Suppressor macrophage (primary cell): Measurements from ENCODE around the gene SH2D1B.

Experiments
- DNase-seq, 4 experiments: peaks; one replicate each; pipeline ENCODE4 v3.0.0-alpha.2; 2020 to 2022

Gene SH2D1B

DNA sequence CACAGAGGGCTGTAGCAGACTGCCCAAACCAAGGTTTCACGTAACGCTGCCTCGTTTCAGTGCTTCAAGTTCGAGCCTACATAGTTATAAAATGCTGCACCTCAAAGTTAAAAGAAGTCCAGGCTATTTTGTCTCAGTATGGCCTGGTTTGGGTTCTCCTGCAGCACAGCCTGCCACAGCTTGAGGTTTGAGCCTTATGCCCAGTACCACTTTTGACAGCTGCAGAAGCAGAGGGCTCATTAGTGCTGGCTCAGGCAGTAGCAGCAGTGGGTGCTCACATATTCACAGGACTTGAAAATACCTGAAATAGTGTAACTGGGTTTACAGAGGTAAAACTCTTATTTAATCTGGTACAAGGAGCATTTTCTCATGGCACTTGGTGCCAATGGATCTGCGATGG lies 50.6 kb downstream of the SH2D1B start:
- no peak for DNase-seq

DNA sequence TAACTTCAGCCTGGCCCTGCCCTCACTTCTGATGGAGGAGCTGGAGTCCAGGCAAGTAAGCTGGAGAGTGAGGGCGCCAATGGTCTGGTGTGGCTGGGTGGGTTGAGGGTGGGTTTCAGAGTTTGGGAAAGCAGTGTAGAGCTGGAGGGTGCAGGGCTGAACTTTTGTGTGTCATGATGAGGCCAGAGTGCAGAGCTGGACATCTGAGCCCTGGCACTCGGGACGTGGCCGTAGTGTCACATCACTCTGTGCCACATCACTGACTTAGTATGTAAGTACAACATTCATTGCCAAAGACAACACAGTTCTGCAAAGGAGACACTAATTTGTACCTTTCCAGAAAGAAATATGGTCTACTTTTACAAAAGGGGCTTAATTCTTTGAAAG lies 51.1 kb downstream of the SH2D1B start:
- DNase-seq = no peak

- DNase-seq = no peak
Measured at GRCh38 chr1:162360237-162360873, 51.6 kb downstream of the SH2D1B start.

DNA sequence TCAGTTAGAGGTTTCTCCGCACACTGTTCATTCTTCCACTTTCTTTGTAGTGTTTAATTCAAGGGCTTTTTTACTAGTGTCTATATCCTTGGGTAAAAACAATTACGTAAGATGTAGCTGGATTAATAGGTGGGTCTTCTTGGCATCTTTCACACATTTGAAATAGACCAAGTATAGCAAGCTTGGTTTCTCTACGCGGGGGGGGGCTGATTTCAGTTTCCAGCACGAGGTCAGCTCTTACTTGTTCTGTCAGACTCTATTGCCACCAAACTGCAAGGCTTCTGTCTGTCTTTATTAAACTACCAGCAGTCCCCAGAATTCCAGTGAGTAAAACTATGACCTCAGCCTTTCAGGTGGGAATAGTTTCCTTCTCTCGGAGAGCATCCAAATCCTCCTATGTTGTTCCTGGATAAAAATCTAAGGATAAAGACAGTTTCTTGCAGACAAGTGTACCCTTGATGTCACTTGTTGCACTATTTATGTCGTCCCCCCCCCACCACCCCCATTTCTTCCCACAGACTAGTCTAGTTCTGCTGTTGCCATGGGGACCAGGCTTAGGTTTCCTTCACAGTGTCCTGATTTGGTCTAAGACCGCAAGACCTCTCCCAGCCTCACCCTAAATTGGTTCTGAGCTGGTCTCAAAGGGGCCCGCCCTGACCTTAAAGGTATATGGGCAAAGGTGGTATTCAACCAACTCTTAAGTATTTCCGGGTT lies 52.3 kb downstream of the SH2D1B start:
- DNase-seq = no peak

DNA sequence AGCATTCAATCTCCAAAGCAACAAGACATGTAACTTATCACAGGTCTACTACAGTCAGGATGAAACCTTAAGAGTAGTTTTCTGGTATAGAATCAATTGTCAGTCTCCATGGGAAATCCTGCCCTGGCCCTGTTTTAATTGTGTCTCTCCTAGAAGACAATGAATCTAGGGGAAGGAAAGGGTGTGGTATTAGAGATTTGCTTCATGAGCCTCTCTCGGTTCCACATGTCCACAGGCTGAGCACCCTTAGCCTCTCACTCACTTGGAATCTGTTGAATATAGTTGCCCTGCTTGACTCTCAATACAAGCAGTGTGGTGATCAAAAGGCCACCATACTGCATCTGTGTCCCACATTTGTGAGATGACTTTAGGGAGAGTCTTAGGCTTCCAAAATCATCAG lies 53.0 kb downstream of the SH2D1B start:
- DNase-seq = no peak

- peak; percentile 25 to 72 (median 40) for DNase-seq
Measured at GRCh38 chr1:162357681-162358266, 54.2 kb downstream of the SH2D1B start.

- DNase-seq = peak in 3 of 4 experiments; percentile 30 to 55 (median 40)
Measured at GRCh38 chr1:162353702-162354101, 58.2 kb downstream of the SH2D1B start.

GRCh38 chr1:162353078-162353477 lies 58.9 kb downstream of the SH2D1B start:
- DNase-seq = no peak

GRCh38 chr1:162351874-162352273 lies 60.1 kb downstream of the SH2D1B start:
- peak; percentile 35 to 69 (median 66) for DNase-seq

DNA sequence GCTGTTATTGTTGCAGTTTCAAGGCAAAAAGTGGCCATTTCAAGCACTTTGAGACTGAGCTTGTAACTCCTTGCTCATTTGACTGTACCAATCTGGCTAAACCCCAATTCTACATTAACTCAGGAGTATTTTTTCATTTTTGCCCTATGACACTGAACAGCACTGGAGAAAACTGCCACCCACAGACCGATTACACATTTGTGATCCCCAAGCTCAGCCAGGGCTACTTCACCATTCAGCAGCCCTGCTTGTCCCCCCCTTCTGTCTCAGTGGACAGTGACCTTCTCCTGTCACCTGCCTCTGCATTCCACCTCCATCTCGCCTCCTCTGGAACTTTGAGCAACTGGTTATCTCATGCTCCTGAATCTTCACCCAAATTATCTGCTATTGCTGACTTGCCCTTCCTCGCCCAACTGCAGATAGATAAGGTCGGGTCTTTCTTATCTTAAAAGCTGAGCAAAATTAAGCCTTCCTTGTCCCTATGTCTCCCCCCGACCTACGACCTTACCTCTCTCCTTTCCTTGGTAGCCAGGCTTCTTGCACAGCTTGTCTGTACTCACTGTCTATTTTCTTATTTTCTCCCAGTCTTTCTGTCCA lies 60.6 kb downstream of the SH2D1B start:
- peak in 3 of 4 experiments; percentile 42 to 55 (median 48) for DNase-seq

DNA sequence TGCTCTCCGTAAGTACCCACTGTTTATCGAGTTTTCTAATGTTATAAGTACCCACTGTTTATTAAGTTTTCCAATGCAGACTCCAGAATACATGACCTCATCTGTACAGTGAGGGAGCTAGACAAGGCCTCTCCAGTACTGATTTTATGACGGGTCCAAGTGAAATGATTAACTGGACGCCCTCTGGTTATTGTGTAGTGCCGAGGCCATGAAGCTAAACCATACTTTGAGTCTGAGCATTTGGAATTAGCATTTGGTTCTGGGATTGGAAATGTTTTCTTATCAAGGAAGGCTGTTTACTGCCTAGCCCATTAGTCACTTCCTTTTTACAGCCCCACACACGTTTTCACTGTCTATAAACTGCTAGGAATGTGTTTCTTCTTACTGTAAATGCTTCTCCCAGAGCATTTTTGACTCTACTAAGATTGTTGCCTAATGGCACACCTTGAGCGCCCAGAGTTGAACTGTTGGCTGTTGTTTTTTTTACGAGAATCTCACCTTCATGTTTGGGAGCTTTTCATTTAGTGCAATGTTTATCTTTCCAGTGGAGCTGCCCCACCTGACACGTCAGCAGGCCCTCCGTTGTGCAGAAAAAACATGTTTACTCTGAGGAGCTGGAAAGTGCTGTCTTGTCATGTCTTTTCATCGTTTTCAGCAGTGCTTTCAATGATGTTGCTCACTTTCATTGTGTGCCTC lies 62.2 kb downstream of the SH2D1B start:
- DNase-seq = peak in 1 of 4 experiments; percentile 34

GRCh38 chr1:162347281-162347680 lies 64.7 kb downstream of the SH2D1B start:
- DNase-seq = no peak
